ENCODE data around the gene FPR1. TPM values are rescaled to one million over a fixed set of nuclear protein-coding genes. Genes with fewer than 3 reads are reported as not detected.
"Not testable (repeated sequence)": the region's sequence is repeated elsewhere in the genome, so short reads cannot be mapped to it uniquely, and the experiment has no call there.

The FPR1 gene
- total and polyA plus RNA-seq, 3 experiments from 2014 or later: not detected

GRCh38 chr19:51784109-51784785, 32.6 kb upstream of the FPR1 start:
- Mint-ChIP-seq H3K4me3 (no peak overlapping the region), H3K9me3 (peaks cover 4 to 8% (median 7%) of the 10 kb centered on the region in 5 donors), H3K27ac (no peak overlapping the region), H3K36me3 (no peaks in the 10 kb centered on the region), H3K27me3 (peaks cover 3 to 24% of the 10 kb centered on the region in 2 donors), H3K4me1 (no peaks in the 10 kb centered on the region)
- no peak overlapping the region for H3K27ac ChIP-seq (ENCODE audit: low read depth, low read length)
- H3K4me1 ChIP-seq (ENCODE audit: insufficient read depth, low read length): no peaks in the 10 kb centered on the region
- no peak overlapping the region for H3K4me3 ChIP-seq (ENCODE audit: low read length)
- H3K9me3 ChIP-seq (ENCODE audit: low read length): no peaks in the 10 kb centered on the region
- POLR2A ChIA-PET: no interaction called here
- H3K27me3 ChIP-seq (ENCODE audit: insufficient read depth, low read length, poor library complexity, severe bottlenecking): no peaks in the 10 kb centered on the region
- no peaks in the 10 kb centered on the region for H3K36me3 ChIP-seq (ENCODE audit: insufficient read depth, low read length)
- CTCF ChIA-PET: no interaction called here
- no peak for DNase-seq

- H3K9me3 Mint-ChIP-seq: peaks cover 4 to 8% (median 5%) of the 10 kb centered on the region in 5 donors
- H3K4me1 ChIP-seq (ENCODE audit: insufficient read depth, low read length): no peaks in the 10 kb centered on the region
- POLR2A ChIA-PET: no interaction called here
These were observed 31.7 kb upstream of the FPR1 start for GRCh38 chr19:51783372-51783771.

GRCh38 chr19:51781999-51782398, 30.3 kb upstream of the FPR1 start:
- CTCF ChIA-PET: no interaction called here
- Histone ChIP-seq H3K4me3 (ENCODE audit: low read length) (no peak overlapping the region), H3K27me3 (ENCODE audit: insufficient read depth, low read length, poor library complexity, severe bottlenecking) (no peaks in the 10 kb centered on the region), H3K27ac (ENCODE audit: low read depth, low read length) (no peak overlapping the region), H3K36me3 (ENCODE audit: insufficient read depth, low read length) (no peaks in the 10 kb centered on the region), H3K9me3 (ENCODE audit: low read length) (no peaks in the 10 kb centered on the region), H3K4me1 (ENCODE audit: insufficient read depth, low read length) (no peaks in the 10 kb centered on the region)
- peaks cover 0 to 4% (median 3%) of the 10 kb centered on the region in 3 donors for H3K4me1 Mint-ChIP-seq
- H3K27ac Mint-ChIP-seq: no peak overlapping the region
- no peaks in the 10 kb centered on the region for H3K36me3 Mint-ChIP-seq
- H3K9me3 Mint-ChIP-seq: peaks cover 0 to 2% (median 0%) of the 10 kb centered on the region in 5 donors
- H3K27me3 Mint-ChIP-seq: peaks cover 9 to 37% of the 10 kb centered on the region in 2 donors
- POLR2A ChIA-PET: no interaction called here
- DNase-seq: no peak
- no peak overlapping the region for H3K4me3 Mint-ChIP-seq

More at GRCh38 chr19:51783372-51783771, 31.7 kb upstream of the FPR1 start:
- Mint-ChIP-seq H3K4me1 (no peaks in the 10 kb centered on the region), H3K27me3 (peaks cover 3 to 32% of the 10 kb centered on the region in 2 donors), H3K36me3 (no peaks in the 10 kb centered on the region), H3K27ac (no peak overlapping the region), H3K4me3 (no peak overlapping the region)
- CTCF ChIA-PET: no interaction called here
- Histone ChIP-seq H3K27ac (ENCODE audit: low read depth, low read length) (no peak overlapping the region), H3K9me3 (ENCODE audit: low read length) (no peaks in the 10 kb centered on the region), H3K36me3 (ENCODE audit: insufficient read depth, low read length) (no peaks in the 10 kb centered on the region), H3K27me3 (ENCODE audit: insufficient read depth, low read length, poor library complexity, severe bottlenecking) (no peaks in the 10 kb centered on the region), H3K4me3 (ENCODE audit: low read length) (no peak overlapping the region)
- no peak for DNase-seq

DNA sequence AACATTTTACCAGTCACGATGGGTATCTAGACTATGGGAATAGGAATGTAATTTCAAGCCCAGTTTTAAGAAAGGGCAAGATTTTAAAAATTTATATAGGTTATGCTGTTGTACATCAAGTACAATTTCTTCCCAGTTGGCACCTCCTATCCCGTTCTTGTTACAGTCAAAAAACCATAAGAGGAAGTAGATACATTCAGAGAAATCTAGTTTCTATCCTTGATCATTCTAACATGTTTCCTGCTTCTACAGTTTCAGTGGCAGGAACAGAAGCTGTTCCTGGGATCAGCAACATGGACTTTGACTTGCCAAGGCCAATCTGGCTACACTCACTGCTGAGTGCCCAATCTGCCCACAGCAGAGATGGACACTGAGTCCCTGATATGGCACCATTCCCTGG, 28.6 kb upstream of the FPR1 start:
- Mint-ChIP-seq H3K27me3 (peaks cover 15 to 52% of the 10 kb centered on the region in 2 donors), H3K9me3 (peaks cover 0 to 8% (median 2%) of the 10 kb centered on the region in 5 donors), H3K27ac (no peak overlapping the region), H3K4me1 (peaks cover 0 to 4% (median 3%) of the 10 kb centered on the region in 3 donors), H3K36me3 (no peaks in the 10 kb centered on the region), H3K4me3 (no peak overlapping the region)
- POLR2A ChIA-PET: no interaction called here
- no peak for DNase-seq
- Histone ChIP-seq H3K27me3 (ENCODE audit: insufficient read depth, low read length, poor library complexity, severe bottlenecking) (no peaks in the 10 kb centered on the region), H3K36me3 (ENCODE audit: insufficient read depth, low read length) (no peaks in the 10 kb centered on the region), H3K9me3 (ENCODE audit: low read length) (no peaks in the 10 kb centered on the region), H3K27ac (ENCODE audit: low read depth, low read length) (no peak overlapping the region), H3K4me1 (ENCODE audit: insufficient read depth, low read length) (no peaks in the 10 kb centered on the region), H3K4me3 (ENCODE audit: low read length) (no peak overlapping the region)
- CTCF ChIA-PET: no interaction called here

DNA sequence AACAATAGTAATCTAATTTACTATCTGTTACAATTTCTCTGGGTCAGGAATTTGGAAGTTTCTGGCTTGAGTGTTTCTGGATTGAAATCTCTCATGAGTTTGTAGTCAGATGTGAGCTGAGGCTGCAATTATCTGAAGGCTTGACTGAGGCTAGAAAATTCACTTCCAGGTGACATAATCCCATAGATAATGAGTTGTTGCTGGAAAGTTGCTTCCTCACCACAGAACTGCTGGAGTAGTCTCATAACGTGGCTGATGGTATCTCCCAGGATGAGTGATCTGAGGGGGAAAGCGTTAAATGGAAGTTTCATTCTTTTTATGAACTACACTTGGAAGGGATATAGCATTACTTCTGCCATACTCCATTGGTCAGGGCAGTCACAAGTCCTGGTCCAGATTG, 28.0 kb upstream of the FPR1 start:
- Mint-ChIP-seq H3K4me1 (peaks cover 0 to 4% (median 3%) of the 10 kb centered on the region in 3 donors), H3K36me3 (no peaks in the 10 kb centered on the region), H3K9me3 (peaks cover 0 to 8% (median 2%) of the 10 kb centered on the region in 5 donors), H3K27me3 (peaks cover 18 to 58% of the 10 kb centered on the region in 2 donors), H3K27ac (no peak overlapping the region), H3K4me3 (no peak overlapping the region)
- Histone ChIP-seq H3K4me3 (ENCODE audit: low read length) (no peak overlapping the region), H3K9me3 (ENCODE audit: low read length) (no peaks in the 10 kb centered on the region), H3K27me3 (ENCODE audit: insufficient read depth, low read length, poor library complexity, severe bottlenecking) (no peaks in the 10 kb centered on the region), H3K36me3 (ENCODE audit: insufficient read depth, low read length) (no peaks in the 10 kb centered on the region), H3K4me1 (ENCODE audit: insufficient read depth, low read length) (no peaks in the 10 kb centered on the region), H3K27ac (ENCODE audit: low read depth, low read length) (no peak overlapping the region)
- DNase-seq: no peak
- CTCF ChIA-PET: no interaction called here
- POLR2A ChIA-PET: no interaction called here

- CTCF ChIA-PET: no interaction called here
These were observed 27.5 kb upstream of the FPR1 start for GRCh38 chr19:51779181-51779580.

GRCh38 chr19:51777570-51778462, 26.1 kb upstream of the FPR1 start:
- POLR2A ChIA-PET: no interaction called here
- H3K4me1 Mint-ChIP-seq: peaks cover 0 to 4% (median 3%) of the 10 kb centered on the region in 3 donors
- peak in 2 of 5 donors; percentile 11 to 27 for DNase-seq
- H3K9me3 ChIP-seq (ENCODE audit: low read length): no peaks in the 10 kb centered on the region
- CTCF ChIA-PET: interaction anchor here (1.0 to 1.4 kb wide), 4 partner anchors 25 to 356 kb away, joined by 3 to 4 read pairs (median 3); no protein-coding TSS in a partner anchor
- H3K4me1 ChIP-seq (ENCODE audit: insufficient read depth, low read length): no peaks in the 10 kb centered on the region
- no peak overlapping the region for H3K4me3 ChIP-seq (ENCODE audit: low read length)
- no peak overlapping the region for H3K4me3 Mint-ChIP-seq
- peaks cover 21 to 70% of the 10 kb centered on the region in 2 donors for H3K27me3 Mint-ChIP-seq
- no peaks in the 10 kb centered on the region for H3K27me3 ChIP-seq (ENCODE audit: insufficient read depth, low read length, poor library complexity, severe bottlenecking)
- no peaks in the 10 kb centered on the region for H3K36me3 ChIP-seq (ENCODE audit: insufficient read depth, low read length)
- H3K9me3 Mint-ChIP-seq: peaks cover 0 to 15% (median 4%) of the 10 kb centered on the region in 5 donors
- no peak overlapping the region for H3K27ac Mint-ChIP-seq
- H3K27ac ChIP-seq (ENCODE audit: low read depth, low read length): no peak overlapping the region
- H3K36me3 Mint-ChIP-seq: no peaks in the 10 kb centered on the region

More at GRCh38 chr19:51779181-51779580, 27.5 kb upstream of the FPR1 start:
- H3K4me1 ChIP-seq (ENCODE audit: insufficient read depth, low read length): no peaks in the 10 kb centered on the region
- peaks cover 20 to 60% of the 10 kb centered on the region in 2 donors for H3K27me3 Mint-ChIP-seq
- H3K27ac ChIP-seq (ENCODE audit: low read depth, low read length): no peak overlapping the region
- no peaks in the 10 kb centered on the region for H3K36me3 ChIP-seq (ENCODE audit: insufficient read depth, low read length)
- DNase-seq: no peak
- H3K9me3 ChIP-seq (ENCODE audit: low read length): no peaks in the 10 kb centered on the region
- H3K4me3 Mint-ChIP-seq: no peak overlapping the region
- no peak overlapping the region for H3K27ac Mint-ChIP-seq
- peaks cover 0 to 4% (median 3%) of the 10 kb centered on the region in 3 donors for H3K4me1 Mint-ChIP-seq
- peaks cover 0 to 10% (median 4%) of the 10 kb centered on the region in 5 donors for H3K9me3 Mint-ChIP-seq
- POLR2A ChIA-PET: no interaction called here
- H3K27me3 ChIP-seq (ENCODE audit: insufficient read depth, low read length, poor library complexity, severe bottlenecking): no peaks in the 10 kb centered on the region
- H3K4me3 ChIP-seq (ENCODE audit: low read length): no peak overlapping the region
- no peaks in the 10 kb centered on the region for H3K36me3 Mint-ChIP-seq

DNA sequence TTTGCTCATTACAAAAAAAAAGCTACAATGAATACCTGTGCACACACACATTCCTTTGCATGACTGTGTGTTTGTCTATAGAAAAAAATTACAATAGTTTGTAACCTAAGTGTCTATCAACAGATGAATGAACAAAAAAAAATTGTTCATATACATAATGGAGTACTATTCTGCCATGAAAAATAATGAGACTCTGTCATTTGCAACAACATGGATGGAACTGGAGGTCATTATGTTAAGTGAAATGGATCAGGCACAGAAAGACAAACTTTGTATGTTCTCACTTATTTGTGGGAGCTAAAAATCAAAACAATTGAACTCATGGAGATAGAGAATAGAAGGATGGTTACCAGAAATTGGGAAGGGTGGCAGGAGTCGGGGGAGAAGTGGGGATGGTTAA, 24.9 kb upstream of the FPR1 start:
- H3K4me1 ChIP-seq (ENCODE audit: insufficient read depth, low read length); CTCF ChIA-PET: not testable (repeated sequence)

More for the DNA sequence above, 24.9 kb upstream of the FPR1 start:
- Mint-ChIP-seq H3K9me3 (peaks cover 0 to 19% (median 6%) of the 10 kb centered on the region in 5 donors), H3K27me3 (peaks cover 20 to 72% of the 10 kb centered on the region in 2 donors)
- H3K36me3 Mint-ChIP-seq; DNase-seq; POLR2A ChIA-PET; H3K4me3 Mint-ChIP-seq; H3K27ac ChIP-seq (ENCODE audit: low read depth, low read length); H3K9me3 ChIP-seq (ENCODE audit: low read length); H3K4me3 ChIP-seq (ENCODE audit: low read length); H3K36me3 ChIP-seq (ENCODE audit: insufficient read depth, low read length); H3K27me3 ChIP-seq (ENCODE audit: insufficient read depth, low read length, poor library complexity, severe bottlenecking); H3K27ac Mint-ChIP-seq; H3K4me1 Mint-ChIP-seq: not testable (repeated sequence)

Data from CD8-positive, alpha-beta memory T cell (primary cell).